Stimulated activated CD4-positive, alpha-beta T cell treated with anti-CD3 and anti-CD28 coated beads, Interleukin-2, amount 100 ng/mL, for 24 hours (primary cell): ENCODE results near the gene IFNGR1.
A peak's percentile ranks its signal among the peaks of the same experiment; 100 is the strongest.
"Not testable (repeated sequence)": the region's sequence is repeated elsewhere in the genome, so short reads cannot be mapped to it uniquely, and the experiment has no call there.

ENCODE experiments used
- DNase-seq, 2 donors: peaks; one replicate each; pipeline ENCODE4 v3.0.0-alpha.2; 2020

The IFNGR1 gene

DNA sequence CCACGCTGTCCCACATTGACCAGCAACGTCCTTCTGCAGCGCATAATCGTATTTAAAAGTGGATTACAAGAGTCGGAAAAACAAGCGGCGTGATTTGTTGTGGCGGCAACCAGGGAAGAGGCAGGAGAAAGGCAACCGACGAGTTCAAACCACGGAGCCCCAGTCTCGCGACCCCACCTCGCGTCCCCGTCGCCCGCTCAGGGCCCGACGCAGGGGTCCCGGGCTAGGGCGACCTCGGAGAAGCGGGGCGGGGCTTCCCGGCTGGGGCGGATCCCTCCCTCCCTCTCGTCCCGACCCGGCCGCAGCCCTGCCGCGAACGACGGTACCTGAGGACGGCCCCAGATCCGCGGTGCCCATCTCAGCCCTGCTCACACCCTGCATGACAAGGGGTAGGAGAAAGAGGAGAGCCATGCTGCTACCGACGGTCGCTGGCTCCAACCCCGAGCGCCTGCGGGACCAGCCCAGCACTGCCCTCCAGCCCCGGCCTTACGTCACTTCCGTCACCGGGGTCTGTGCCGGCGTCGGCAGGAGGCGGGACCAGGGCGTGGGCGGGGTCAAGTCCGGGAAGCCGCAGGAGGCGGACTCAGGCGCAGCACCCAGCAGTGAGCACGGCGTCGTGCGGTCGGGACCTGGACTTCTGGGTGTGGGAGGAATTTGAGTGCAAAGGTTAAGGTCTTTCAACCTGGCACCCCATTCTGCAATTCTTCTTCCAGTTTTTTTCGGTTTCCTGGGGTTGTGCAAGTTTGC, at the start of gene IFNGR1:
TSS of gene IFNGR1 (minus strand) at position 469 of the 747 bp plus-strand sequence. CDS start at position 411, 58 bp downstream.
- peak; percentile 98 to 99 for DNase-seq

DNA sequence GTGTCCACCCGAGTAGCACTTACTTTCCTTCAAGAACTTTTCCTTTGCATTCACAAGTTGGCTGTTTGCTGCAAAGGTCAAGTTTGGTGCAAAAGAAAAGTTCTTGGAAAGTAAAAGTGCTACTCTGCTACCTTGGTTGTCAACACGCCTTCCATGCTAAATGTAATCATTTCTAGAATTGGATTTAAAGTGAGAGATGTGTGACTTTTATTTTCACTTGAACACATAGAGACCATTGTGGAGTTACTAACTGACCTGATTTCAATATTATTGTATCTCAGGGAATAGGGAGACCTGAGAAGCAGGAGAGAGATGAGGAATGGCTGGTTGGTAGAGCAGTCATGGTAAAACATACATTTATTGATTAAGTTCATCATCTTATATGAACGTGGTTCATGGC, 49.7 kb upstream of the IFNGR1 start:
- DNase-seq = no peak

DNA sequence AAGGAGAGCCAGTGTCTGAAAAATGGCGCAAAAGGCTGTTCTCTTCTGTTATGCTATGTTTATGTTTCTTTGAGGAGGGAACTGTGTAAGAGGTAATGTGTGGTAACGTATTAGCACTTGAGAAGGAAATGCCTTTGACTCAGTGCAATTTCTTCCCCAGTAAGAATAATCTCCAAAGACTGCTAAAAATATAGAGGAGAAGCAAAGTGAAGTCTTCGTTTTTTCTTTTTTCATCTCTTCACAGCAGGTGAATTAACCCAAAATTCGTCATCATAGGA, 47.1 kb upstream of the IFNGR1 start:
- no peak for DNase-seq

DNA sequence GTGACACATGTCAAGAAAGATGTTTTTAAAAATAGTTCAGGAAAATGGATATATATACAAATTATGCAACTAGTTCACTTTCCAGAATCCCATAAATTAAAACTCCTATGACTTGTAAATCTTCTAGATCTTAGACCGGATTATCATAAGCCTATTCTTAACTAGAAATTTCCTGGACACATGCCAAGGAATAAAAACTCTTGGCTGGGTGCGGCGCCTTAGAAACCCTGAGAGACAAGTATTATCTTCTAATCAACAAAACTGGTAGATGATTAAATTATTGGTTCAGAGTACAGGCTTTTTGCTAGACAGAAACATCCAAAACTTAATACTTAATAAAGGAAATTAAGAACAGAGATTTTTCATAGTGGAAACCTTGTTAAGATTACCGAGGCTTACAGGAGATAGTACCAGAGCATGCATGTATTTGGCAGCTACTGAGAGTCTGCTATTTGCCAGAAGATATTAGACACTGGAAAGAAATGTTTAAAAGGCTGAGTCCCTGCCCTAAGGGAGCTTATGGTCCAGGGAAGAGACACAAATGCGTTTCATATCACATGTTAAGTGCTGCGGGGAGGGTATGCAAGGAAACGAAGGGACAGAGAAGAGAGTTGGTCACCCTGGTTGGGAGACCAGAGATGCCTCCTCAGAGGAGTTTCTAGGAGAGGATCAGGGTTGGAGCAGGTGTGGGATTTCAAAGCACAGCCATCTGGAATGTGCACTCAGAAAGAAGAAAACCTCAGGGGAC, 46.5 kb upstream of the IFNGR1 start:
- DNase-seq = no peak

DNA sequence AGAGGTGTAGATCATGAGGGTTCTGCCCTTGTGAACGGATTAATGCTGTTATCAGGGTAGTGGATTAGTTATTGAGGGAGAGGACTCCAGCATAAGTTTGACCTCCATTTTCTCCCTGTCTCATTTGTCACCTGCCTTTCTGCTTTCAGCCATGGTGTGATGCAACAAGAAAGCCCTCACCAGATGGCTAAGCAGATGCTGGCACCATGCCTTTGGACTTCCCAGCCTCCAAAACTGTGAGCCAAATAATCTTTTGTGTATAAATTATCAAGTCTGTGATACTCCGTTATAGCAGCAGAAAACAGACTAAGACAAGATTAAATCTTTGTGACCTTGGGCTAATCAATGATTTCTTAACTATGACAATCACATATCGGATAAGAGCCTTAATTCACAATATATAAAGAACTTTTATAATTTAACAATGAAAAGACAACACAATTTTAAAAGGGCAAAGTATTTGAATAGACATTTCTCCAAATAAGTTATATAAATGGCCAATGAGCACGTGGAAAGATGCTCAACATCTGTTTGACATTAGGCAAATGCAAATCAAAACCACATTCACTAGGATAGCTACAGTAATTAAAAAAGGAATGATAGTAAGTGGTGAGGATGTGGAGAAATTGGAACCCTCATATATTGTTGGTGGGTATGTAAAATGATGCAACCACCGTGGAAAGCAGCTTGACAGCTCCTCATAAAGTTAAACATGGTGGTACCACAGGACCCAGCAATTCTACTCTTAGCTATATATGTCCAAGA, 45.3 kb upstream of the IFNGR1 start:
- no peak for DNase-seq

DNA sequence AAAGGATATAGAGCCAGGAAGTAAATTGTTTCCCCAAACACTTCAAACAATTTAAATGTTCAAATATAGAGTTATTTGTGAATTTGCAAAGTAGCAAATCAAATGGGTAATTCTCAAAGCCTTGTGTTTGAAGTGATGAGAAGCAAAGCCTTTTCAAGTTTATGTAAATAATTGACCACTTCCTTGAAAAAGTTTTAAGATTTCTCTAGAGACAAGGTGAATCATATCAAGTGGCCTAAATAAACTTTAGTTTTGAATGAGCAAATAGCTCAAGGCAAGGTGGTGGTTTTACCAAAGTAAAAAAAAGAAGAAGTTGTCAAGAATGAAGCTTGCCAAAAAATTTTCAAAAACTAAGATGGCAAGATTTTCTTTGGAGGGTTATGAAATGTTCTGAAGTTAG, 42.6 kb upstream of the IFNGR1 start:
- DNase-seq = no peak

DNA sequence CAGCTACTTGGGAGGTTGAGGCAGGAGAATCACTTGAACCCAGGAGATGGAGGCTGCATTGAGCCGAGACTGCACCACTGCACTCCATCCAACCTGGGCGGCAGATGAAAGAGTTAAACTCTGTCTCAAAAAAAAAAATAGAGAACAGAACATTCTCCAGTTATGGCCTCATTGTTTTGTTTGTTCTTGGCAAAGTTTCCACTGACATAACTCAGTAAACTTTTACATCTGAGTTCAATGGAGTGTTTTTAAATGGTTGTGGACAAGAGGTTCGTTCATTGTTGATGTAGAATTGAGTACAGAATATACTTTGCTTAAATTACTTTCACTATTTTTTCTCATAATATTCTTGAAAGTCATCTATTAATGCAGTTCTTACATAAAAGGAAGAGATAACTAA, 42.2 kb upstream of the IFNGR1 start:
- DNase-seq = no peak

DNA sequence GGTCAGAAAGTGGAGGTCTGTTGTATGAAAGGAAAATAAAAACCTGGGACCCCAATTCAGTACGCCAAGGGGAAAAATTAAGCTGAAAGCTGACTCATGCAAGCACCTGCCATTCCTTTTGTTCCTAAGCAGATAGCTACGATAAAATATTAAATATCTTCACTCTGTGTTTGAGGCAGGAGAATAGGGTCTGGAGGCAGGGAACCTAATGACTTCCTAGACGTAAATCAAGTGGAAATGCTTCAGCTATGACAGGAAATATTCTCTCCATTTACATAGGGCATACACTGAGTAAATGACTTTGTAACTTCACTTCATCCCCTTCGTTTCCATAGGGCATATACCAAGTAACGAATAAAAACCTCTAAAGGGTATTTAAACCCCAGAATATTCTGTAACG, 41.0 kb upstream of the IFNGR1 start:
- DNase-seq = no peak

DNA sequence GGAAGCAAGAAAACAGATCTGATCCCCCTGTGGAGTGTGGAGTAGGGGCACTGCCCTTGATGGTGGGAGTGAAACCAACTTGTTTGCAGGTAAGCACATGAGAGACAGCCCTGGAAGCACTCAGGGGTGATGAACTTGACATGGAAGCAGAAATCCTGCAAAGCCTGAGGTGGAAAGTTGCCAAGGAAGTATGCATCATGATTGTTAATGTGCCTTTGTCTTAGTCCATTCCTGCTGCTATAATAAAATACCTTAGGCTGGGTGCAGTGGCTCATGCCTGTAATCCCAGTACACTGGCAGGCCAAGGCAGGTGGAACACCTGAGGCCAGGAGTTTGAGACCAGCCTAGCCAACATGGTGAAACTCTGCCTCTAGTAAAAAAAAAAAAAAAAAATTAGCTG, 40.2 kb upstream of the IFNGR1 start:
- DNase-seq = no peak

DNA sequence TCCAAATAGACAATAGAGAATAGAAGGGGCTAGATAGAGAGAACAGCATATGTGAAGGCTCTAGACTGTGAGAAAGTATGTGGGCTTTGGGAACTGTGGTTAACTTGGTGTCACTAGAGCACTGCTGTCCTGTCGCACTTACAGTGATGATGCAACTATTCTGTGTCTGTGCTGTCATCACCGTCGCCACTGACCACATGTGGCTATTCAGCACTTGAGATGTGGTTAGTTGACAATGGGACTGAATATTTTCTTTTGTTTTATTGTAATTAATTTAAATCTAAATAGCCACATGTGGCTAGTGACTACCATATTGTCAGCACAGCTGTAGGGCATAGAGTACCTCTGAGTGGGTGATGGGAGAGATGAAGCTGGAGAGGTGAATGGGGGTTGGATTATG, 39.0 kb upstream of the IFNGR1 start:
- no peak for DNase-seq

DNA sequence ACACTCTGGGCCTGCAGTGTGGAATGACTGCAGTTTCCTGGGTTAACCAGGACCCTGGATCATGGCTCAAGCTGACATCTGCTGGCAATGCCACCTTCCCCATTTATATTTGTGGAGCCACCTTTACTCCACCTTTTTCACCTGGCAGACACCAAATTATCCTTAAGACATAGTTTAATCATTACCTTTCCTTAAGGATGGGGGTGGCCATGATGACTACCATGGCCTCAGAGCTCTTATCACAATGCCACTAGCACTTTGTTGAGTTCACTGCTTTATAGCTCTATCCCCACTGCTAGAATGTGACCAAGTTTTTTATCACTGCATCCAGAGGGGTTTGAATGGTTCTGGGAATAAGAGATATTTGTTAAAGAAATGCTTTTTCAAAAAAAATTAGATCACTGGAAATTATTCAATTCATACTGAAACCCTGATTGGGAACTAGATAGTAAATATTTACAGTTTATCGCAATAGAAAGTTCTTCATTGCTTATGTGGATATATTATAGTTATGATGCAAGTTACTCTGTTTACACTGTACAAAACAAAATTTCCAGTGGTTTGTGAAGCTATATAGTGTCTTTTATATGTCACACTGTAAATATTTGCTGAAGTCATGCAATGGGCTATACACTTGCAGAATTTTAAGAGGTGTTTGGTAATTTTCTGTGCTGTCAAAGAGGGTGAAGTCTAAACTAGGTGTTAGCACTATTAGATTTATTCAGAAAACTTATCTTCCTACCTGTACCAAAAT, 37.3 kb upstream of the IFNGR1 start:
- DNase-seq = no peak

DNA sequence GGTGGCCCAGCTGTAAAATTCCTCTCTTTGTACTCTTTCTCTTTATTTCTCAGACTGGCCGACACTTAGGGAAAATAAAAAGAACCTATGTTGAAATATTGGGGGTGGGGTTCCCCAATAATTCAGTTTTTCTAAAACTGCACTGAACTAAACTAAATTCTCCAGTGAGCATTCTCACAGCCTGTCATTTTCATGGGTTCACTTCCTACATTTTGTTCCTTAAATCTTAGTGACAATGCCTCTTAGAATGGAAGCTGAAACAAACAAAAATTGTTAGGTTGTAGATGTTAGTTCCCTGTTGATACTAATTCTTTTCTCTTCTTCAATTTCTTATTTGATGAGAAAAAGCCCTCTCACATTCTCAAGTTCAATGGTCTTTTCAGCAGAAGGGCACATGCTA, 35.8 kb upstream of the IFNGR1 start:
- DNase-seq = no peak

DNA sequence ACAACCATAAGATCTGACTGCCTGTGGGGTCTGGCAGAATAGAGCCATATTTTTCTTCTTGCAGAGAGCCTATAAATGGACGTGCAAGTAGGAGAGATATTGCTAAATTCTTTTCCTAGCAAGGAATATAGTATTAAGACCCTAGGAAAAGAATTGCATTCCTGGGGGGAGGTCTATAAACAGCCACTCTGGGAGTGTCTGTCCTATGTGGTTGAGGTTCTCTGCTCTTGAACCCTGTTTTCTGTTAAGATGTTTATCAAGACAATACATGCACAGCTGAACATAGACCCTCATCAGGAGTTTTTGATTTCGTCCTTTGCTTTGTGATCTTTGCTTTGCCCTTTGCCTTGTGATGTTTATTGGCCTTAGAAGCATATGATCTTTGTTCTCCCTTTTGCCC, 35.2 kb upstream of the IFNGR1 start:
- DNase-seq = not testable (repeated sequence)

DNA sequence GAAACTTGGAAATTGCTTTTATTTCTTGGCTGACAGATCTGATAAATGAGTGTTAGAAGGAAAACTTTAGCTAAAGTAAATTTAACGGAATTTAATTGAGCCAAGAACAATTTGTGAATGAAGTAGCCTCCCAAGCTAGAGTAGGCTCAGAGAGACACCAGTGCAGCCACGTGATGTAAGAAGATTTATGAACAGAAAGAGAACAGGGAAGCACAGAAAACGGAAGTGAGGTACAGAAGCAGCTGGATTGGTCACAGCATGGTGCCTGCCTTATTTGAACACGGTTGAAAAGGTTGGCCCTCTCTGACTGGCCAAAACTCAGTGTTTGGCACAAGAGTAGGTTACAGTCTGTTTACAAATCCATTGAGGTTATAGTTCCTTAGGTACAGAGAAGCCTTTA, 29.5 kb upstream of the IFNGR1 start:
- no peak for DNase-seq

DNA sequence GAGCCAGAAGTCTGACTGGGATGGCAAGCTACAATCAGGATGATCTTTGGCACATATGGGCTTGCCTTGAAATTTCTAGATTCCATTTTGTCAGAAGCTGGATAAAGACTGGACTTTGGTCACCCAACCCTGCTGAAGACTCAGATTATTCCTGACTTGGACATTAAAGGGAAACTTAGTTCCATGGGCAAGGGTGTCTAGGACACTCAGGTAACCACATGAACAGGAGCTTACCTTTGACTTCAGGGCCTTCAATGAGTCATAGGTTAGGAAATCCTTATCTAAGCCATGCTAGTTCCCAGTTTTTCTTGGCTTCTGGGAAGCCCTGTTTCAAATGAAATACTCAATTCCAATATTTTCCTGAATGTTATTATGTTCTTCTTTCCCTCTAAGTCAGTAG, 28.5 kb upstream of the IFNGR1 start:
- DNase-seq = no peak

DNA sequence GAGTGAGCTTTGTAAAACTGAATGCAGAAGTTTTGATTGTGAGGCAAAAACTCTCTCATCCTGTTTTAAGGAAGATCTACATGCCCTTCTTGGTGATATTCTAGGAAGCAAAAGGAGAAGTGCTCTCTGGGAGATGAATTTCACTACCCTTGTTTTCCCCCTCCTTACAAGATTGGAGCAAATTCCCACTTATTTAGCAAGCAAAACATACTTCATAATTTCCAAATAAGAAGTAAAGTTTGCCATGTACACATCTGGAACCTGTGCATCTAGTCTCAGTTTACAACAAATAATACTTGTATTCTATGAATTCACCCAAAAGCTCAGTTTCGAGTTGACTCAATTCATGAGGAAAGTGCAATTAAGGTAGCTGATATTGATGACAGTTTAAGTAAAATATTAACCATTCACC, 27.6 kb upstream of the IFNGR1 start:
- no peak for DNase-seq

DNA sequence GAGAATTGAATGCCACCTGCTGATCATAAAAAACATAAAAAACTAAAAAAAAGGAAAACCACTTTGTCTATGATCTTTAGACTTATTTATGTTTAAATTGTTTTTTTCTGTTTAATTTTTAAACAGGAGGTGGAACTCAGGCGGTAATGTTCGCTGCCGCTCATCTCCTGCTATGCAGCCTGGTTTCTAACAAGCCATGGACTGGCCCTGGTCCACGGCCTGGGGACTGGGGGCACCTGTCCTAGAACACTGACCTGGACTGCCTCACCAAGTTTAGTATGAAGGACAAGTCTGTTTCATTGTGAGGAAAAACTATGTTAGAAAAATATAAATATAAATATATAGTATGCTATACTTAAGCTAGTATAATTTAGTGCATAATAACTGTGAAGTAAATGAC, 27.0 kb upstream of the IFNGR1 start:
- no peak for DNase-seq

DNA sequence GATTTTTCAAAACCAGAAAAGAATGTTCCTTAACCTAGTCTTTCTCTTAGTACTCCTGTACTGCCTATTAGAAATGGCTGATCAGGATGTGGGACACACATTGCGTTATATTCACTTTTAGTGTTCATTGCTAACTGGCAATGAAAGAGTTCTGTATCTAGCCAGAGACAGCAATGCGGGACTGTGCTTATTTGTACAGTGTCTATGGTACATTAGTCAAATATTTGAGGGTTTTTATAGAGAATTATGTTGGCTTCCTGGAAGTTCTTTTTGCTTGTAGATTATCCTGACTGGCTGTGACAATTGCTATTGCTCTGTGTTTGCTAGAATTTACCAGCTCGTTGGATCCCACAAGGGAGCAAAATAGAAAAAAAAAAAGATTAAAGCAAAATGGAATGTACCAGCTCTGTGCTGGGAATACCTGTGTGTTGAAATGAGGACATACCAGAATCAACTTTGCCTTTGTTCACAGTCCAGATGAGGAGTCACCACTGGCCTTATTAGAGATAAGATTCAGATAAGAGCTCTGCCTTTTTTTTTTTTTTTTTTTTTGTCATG, 22.4 kb upstream of the IFNGR1 start:
- no peak for DNase-seq

DNA sequence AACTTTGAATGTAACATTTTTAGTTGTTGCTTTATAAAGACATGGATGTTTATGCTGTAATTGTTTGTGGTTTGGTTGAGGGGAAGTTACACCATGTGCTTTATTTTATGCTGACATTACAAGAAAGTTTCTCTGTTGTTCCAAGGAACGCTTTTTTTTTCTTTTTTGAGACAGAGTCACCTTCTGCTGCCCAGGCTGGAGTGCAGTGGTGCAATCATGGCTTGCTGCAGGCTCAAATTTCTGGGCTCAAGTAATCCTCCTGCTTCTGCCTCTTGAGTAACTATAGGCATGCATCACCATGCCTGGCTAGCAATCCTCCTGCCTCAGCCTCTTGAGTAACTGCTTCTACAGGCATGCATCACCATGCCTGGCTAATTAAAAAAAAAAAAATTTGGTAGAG, 21.0 kb upstream of the IFNGR1 start:
- DNase-seq = no peak

DNA sequence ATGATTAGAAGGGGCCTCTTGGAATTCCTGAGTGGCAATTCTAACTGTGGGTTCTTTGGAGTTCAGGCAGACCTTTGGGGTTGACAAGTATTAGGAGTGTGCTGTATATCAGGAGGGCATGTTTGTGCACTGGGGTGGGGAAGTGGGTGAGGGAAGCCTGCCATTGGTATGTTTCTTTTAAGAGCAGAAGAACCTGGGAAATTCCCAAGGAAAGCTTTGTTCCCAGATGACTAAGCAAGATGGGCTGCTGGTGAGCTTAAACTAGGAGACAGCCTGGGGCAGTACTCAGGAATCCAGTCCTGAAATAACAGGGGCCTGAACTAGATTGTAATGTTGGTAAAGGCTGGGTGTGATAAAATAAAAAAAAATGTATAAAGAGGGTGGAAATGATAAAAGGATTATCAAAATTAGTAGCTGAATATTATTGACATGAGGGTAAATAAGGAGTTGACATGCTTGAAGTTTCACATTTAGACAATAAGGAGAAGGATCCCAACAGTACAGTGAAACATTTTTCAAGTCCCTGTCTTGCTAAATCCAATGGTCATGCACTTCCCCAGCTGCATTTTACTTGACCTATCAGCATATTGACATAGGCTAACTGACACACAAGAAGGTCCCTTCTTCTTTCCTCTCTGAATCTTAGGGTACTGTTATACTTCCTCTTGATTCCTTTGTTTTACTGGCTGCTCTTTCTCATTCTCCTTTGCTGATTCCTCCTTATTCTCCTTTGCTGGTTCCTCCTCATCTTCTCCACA, 18.4 kb upstream of the IFNGR1 start:
- no peak for DNase-seq

DNA sequence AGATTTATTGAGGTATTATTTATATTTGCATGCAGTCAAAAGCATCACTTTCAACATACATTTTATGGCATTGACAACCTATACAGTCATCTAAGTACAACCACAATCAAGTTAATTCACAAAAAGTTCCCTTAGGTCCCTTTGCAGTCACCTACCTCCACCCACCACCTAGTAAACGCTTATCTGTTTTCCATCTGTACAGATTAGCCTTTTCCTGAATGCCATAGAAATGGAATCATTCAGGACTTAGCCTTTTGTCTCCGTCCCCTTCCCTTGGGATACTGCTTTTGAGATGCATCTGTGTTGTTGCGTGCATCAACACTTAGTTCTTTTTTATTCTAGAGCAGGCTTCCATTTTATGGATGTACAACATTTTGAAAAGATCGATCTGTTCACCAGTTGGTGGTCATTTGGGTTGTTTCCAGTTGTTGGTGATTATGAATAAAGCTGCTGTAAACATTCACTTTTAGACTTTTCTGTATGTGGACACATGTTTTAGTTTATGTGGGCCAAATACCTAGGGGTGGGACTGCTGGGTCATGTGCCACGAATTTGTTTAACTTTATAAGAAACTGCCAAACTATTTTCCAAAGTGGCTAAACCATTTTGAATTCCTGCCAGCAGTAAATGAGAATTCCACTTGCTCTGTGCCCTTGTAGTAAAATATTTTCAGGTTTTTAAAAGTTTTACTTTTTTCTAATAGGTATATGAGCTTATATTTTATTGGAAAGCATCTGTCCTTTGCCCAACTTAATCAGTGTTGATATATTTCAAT, 17.6 kb upstream of the IFNGR1 start:
- no peak for DNase-seq
